Epithelial cell of esophagus (primary cell): ENCODE results near the gene PIK3CB.

Experiments
- DNase-seq: peaks from one replicate; pipeline ENCODE4 v3.0.0; 2010; ENCODE audit warnings: low read depth
- H3K4me3 ChIP-seq: 2 replicates; pipeline ENCODE4 v1.5.1; 2011; ENCODE audit warnings: mild to moderate bottlenecking, low read length, control low read depth
- CTCF ChIP-seq: IDR thresholded peaks from 2 replicates; pipeline ENCODE4 v1.5.1; 2011; ENCODE audit warnings: low read depth, mild to moderate bottlenecking, low read length, control low read depth, inconsistent platforms; ENCODE audit not compliant: insufficient read depth; ENCODE audit errors: missing control alignments

Gene PIK3CB

DNA sequence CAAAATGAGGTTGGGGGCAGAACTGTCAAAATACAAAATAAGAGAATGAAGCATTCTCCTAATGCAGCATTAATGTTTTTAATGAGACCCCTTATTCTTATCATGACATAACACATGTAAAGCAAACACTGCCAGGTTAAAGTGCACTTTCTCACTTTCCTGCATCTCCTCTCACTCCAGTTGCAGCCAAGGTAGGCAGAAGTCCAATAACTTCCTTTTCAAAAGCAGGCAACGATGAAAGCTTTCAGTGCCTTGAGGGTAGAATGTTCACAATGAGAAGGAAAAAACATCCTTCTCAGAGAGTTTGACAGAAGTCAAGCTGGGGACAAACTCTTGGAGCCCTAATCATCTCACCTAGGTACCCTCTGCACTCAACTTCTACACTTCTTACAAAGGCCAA lies 166.6 kb downstream of the PIK3CB start:
- no peak for DNase-seq
- no peak overlapping the region for H3K4me3 ChIP-seq
- no peak for TF ChIP-seq CTCF

DNA sequence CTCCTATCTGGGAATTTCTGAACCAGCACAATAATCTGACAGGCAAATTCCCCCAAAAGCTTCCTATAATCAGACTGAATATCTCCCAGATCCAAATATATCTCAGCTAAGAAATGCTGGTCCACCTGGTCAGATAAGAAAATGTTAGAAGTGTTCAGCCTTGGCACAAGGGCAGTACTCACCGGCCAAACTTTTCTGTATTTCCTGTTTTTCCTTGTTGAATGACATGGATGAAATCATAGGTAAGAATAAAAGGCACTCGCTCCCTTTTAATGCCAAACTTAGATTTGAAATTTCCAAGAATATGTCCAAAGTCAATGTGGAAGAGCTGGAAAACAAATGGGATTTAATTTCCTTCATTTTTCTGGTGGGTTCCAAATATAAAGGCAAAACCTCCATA lies 177.2 kb downstream of the PIK3CB start:
- TF ChIP-seq CTCF, result no peak
- no peak for DNase-seq
- H3K4me3 ChIP-seq, result no peak overlapping the region

GRCh38 chr3:138653567-138653966 lies 181.2 kb downstream of the PIK3CB start:
- no peak overlapping the region for H3K4me3 ChIP-seq
- TF ChIP-seq CTCF, result no peak
- DNase-seq, result no peak

DNA sequence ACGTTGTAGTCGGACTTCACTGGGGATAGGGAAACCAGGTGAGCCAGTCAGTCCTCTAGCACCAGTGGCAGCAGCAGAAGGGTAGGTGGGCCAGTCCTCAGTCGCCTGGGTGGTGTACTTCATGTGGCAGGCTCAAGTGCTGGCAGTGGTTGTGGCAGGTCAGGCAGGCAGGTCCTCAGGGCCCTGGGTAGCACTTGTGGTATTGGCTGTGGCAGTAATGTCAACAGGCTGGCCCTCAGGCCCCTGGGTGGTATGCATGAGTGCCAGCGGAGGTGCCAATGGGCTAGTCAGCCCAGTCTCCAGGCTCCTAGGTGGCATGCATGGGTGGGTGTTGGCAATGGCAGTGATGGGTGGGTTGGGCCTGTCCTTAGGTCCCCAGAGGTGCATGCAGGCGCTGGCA lies 185.6 kb downstream of the PIK3CB start:
- no peak for DNase-seq
- H3K4me3 ChIP-seq, result no peak overlapping the region
- no peak for TF ChIP-seq CTCF

DNA sequence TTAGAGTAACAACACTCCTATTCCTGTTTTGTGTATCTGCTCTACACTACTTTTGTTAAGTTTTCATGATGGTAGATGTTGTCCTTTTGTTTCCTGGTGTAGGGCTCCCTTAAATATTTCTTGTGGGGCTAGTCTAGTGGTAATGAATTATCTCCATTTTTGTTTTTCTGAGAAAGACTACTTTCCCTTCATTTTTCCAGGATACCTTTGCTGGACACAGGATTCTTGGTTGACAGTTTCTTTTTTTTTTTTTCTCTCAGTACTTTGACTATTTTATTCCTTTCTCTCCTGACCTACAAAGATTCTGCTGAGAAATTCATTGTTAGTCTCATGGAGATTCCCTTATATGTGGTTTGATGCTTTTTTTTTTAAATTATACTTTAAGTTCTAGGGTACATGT lies 188.2 kb downstream of the PIK3CB start:
- no peak for TF ChIP-seq CTCF
- DNase-seq, result no peak
- H3K4me3 ChIP-seq, result no peak overlapping the region

DNA sequence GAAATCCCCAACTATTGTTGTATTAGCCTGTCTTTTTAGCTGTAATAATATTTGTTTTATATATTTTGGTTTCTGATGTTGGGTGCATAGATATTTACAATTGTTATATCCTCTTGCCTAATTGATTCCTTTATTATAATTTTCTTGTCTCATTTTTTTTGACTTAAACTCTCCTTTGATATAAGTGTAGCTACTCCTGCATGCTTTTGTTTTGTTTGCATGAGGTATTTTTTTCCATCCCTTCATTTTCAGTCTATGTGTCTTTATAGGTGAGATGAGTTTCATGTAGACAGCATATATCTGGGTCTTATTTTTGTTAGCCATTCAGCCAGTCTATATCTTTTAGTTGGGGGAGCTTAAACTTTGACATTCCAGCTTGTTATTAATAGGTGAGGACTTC lies 188.7 kb downstream of the PIK3CB start:
- TF ChIP-seq CTCF, result no peak
- no peak overlapping the region for H3K4me3 ChIP-seq
- DNase-seq, result no peak

- DNase-seq, result no peak
- H3K4me3 ChIP-seq, result no peak overlapping the region
- no peak for TF ChIP-seq CTCF
These were observed 191.8 kb downstream of the PIK3CB start for GRCh38 chr3:138642927-138643253.
